ENCODE data around the gene NAGLU.
"Not testable (repeated sequence)": the region's sequence is repeated elsewhere in the genome, so short reads cannot be mapped to it uniquely, and the experiment has no call there.

NAGLU gene

GRCh38 chr17:42545755-42546505 is 9.9 kb downstream of the NAGLU start:
- not testable (repeated sequence) for DNase-seq

DNA sequence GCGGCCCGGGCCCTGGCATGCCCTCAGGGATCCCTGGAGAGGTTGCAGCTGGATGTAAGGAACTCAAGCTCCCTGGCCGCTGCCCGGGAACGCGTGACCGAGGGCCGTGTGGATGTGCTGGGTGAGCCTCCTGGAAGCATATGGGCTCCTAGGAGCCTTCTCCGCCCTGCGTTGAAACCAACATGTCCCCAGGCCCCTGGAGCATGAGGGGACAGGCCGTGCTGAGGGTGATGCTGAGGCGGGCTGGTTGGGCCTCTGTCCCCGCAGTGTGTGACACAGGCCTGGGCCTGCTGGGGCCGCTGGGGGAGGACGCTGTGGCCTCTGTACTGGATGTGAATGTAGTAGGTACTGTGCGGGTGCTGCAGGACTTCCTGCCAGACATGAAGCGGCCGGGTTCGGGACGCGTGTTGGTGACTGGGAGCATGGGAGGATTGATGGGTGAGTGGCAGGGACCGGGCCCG is 11.0 kb downstream of the NAGLU start:
- DNase-seq = no peak

- no peak for DNase-seq
Measured at GRCh38 chr17:42547698-42548069, 11.6 kb downstream of the NAGLU start.

GRCh38 chr17:42548070-42548837 is 12.2 kb downstream of the NAGLU start:
- DNase-seq = peak; percentile 69 to 92

DNA sequence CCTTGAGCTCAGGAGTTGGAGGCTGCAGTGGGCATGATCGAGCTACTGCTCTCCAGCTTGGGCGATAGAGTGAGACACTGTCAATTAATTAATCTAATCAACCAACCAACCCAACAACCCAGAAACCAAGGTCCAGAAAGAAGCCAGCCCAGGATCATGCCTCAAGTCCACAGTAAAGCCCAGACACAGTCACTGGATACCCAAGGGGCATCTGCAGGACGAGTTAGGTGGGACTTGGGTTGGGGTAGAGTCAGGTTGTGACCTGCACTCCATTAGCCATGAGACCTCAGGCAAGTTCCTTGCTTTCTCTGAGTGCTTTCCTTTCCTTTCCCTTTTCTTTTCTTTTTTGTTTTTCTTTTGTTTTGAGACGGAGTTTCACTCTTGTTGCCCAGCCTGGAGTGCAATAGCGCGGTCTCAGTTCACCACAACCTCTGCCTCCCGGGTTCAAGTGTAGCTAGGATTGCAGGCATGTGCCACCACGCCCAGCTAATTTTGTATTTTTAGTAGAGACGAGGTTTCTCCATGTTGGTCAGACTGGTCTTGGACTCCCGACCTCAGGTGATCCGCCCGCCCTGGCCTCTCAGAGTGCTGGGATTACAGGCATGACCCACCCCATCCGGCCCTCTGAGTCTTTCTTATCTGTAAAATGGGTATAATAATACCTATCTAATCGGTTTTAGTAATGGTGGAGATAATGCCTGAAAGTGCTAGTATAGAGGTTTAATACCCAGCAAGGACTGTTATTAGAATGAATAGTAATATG is 13.1 kb downstream of the NAGLU start:
- DNase-seq = no peak

DNA sequence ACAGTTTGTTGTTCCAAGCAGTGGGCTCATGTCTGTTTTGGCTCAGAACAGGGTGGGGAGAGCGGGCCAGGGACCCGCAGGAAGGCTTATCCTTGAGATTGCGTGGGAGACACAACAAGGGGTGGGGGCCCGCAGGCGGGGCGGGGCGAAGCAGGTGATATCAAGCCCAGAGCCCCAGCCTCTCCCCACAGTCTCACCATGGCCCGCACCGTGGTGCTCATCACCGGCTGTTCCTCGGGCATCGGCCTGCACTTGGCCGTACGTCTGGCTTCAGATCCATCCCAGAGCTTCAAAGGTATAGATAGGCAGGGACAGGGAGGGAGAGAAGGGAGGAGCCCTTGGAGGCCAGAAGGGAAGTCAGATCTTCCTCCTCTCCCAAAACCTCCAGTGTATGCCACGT is 16.7 kb downstream of the NAGLU start, which contains the start of gene HSD17B1:
TSS of gene HSD17B1 (plus strand) at position 188 of the 400 bp plus-strand sequence. CDS start at position 199, 11 bp downstream.
- DNase-seq = not testable (repeated sequence)

DNA sequence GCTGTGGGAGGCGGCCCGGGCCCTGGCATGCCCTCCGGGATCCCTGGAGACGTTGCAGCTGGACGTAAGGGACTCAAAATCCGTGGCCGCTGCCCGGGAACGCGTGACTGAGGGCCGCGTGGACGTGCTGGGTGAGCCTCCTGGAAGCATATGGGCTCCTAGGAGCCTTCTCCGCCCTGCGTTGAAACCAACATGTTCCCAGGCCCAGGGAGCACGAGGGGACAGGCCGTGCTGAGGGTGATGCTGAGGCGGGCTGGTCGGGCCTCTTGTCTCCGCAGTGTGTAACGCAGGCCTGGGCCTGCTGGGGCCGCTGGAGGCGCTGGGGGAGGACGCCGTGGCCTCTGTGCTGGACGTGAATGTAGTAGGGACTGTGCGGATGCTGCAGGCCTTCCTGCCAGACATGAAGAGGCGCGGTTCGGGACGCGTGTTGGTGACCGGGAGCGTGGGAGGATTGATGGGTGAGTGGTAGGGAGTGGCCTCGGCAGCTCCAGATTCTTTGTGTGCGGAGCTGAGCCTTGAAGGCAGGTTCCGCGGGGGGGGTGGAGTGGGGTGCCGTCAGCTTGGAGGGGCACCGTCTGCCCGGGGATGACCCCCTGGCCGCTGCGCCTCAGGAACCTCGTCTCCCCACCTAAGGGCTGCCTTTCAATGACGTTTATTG is 17.2 kb downstream of the NAGLU start:
- DNase-seq = no peak

DNA sequence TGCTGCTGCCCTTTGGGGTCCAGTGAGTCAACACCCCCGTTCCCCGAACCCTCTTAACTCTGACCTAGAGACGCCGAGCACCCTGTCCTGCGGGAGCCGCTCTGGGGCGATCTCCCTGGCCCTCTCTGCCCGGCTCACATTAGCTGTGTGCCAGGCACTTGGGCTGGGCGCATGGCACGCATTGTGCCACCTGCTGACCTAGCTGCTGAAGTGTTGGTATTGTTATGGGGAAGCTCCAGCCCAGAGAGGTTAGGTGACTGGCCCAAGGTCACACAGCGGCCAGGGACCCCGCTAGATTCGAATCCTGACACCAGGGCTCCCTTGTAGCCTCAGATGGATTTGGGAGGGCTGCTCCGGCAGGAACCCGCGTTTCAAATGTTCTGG is 17.8 kb downstream of the NAGLU start:
- no peak for DNase-seq

- peak; percentile 50 to 88 for DNase-seq
Measured at GRCh38 chr17:42554250-42555121, 18.4 kb downstream of the NAGLU start.

DNA sequence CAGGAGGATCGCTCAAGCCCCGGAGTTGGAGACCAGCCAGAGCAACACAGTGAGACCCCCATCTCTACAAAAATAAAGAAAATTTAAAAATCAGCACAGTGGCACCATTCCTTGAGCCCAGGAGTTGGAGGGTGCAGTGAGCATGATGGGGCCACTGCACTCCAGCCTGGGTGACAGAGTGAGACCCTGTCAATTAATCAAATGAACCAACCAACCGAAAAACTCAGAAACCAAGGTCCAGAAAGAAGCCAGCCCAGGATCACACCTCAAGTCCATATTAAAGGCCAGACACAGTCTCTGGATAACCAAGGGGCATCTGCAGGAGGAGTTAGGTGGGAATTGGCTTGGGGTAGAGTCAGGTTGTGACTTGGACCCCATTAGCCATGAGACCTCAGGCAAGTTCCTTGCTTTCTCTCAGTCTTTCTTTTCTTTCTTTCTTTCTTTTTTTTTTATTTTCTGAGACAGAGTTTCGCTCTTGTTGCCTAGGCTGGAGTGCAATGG is 19.1 kb downstream of the NAGLU start:
- no peak for DNase-seq

DNA sequence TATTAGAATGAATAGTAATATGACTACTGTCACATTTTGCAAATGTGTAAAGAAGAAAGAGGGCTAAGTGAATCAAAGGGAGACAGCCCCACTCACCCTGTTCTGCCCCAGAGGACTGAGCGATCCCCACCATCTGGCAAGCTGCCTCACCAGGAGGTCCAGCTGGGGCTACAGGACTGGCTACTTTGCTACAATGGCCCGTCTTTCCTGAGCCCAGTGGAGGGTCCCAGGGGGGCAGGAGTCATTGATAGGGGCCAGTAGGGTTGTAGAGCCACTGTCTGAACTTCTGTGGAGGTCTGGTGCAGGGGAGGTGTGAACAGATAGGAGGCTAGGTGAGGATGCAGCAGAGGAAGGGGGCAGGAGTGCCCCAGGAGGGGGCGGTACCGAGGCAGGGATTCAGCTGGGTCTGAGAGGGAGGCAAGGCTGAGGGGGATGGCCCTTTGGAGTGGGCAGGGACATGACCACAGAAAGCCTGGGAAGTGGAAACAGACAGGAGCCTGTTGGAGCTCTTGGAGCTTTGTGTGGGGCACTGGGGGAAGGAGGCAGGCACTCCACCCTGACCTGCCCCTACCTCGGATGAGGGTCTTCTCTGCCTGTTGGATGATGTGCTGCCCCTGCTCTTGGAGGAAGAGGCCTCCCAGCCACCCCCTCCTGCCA is 20.0 kb downstream of the NAGLU start:
- DNase-seq = not testable (repeated sequence)

GRCh38 chr17:42559075-42559474 is 23.0 kb downstream of the NAGLU start:
- no peak for DNase-seq

DNA sequence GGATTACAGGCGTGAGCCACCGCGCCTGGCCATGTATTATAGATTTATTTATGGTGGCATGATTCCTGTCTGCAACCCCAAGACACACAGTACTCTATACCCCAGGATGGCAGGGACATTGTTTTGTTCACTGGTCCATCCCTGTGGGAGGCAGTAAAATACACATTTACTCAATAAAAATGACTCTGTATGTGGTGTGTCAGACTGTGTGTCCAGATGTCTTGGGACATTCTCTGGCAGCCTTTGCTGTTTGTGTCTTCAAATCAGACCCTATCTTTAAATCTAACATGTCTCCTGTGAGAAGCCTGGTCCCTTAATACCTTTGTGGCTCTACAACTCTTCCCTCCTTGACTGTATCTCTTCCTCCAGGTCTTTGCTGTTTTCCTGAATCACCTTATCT is 24.2 kb downstream of the NAGLU start:
- no peak for DNase-seq

- DNase-seq = peak; percentile 95 to 98
Measured at GRCh38 chr17:42561897-42562387, 25.9 kb downstream of the NAGLU start, which contains the start of gene COASY. Gene COASY, plus strand, starts transcription at chr17:42562148. Its CDS starts 475 bp downstream, at chr17:42562623.

GRCh38 chr17:42562388-42563142 is 26.5 kb downstream of the NAGLU start:
- no peak for DNase-seq

- no peak for DNase-seq
Measured at GRCh38 chr17:42563143-42563509, 27.1 kb downstream of the NAGLU start.

- no peak for DNase-seq
Measured at GRCh38 chr17:42563543-42563942, 27.5 kb downstream of the NAGLU start.

- no peak for DNase-seq
Measured at GRCh38 chr17:42563950-42564349, 27.9 kb downstream of the NAGLU start.

DNA sequence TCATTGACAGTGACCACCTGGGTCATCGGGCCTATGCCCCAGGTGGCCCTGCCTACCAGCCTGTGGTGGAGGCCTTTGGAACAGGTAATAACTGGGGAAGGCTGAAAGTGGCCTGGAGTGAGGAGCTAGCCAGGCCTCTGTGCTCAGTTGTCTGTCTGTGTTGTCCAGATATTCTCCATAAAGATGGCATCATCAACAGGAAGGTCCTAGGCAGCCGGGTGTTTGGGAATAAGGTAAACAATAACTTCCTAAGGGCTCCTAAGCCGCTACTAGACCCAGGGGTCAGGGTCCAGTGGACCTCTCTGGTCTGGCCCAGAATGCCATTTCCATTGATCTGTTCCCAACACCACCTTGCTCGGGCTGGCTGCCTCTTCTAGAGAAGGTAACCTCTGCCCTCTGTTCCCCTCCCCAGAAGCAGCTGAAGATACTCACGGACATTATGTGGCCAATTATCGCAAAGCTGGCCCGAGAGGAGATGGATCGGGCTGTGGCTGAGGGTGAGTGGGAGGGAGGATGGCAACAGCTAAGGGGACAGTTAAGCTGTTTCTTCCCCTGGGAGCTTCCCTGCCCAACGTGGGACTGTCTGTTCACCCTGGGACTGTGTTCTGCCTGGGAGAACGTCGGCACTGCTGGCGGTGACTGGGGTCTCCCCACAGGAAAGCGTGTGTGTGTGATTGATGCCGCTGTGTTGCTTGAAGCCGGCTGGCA is 28.9 kb downstream of the NAGLU start:
- DNase-seq = no peak
